CD4-positive, alpha-beta T cell treated with Interleukin-17A for 1 hour (primary cell): ENCODE data around the gene NKAIN2.
"Not testable (repeated sequence)": the region's sequence is repeated elsewhere in the genome, so short reads cannot be mapped to it uniquely, and the experiment has no call there.

ENCODE experiments used
- DNase-seq: peaks from one replicate; pipeline ENCODE4 v3.0.0-alpha.2; 2020

Gene NKAIN2

DNA sequence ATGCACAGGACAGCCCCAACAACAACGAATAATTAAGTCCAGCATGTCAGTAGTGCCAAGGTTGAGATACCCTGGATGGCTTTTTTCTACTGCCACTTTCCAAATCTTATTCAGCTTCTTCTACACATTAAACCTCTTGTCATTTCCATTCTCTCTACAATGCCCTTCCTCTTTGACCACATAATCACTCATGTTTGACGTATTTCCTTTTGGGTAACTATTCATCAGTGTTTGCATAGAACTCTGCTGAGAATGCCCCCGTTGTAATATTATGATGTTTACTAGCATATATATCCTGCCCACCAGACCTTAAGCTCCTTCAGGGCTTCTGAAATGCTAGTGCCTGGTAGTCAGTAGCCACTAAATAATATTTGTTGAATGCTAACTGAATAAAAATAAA is 643.3 kb downstream of the NKAIN2 start:
- no peak for DNase-seq

DNA sequence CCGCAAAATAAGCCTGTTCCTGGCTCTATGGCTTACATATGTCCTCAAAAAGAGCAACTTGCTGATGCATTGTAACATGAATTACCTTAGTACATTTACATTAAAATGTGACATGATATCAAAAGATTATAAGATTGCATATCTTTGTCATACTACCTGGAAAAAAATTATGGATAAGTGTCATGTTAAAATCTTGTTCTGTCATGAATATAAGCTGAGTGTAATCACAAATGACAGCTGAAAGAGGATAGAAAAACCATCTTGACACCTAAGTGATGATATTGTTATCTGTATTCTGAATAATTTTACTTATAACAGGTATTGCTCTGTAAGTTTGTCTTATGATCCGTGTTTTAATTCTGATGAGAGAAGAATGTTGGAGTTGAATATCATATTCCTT is 655.6 kb downstream of the NKAIN2 start:
- DNase-seq = no peak

DNA sequence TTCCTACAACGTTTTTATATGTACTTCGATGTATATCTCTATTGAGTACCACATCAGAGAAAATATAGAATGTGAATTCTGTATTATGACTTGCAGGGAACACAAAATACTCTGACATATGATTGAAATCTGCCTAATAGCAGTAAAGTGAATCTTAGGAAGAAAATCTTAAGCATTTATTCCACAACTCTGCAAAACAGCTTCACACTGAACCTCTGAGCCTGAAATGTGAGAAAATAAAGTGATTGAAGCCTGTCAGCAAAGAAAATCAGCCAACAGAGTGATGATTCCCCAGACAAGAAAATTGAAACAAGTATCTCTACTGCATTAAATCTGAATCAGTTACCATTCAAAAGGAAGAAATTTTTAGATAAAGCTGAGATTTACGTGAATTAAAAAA is 659.1 kb downstream of the NKAIN2 start:
- DNase-seq = no peak

DNA sequence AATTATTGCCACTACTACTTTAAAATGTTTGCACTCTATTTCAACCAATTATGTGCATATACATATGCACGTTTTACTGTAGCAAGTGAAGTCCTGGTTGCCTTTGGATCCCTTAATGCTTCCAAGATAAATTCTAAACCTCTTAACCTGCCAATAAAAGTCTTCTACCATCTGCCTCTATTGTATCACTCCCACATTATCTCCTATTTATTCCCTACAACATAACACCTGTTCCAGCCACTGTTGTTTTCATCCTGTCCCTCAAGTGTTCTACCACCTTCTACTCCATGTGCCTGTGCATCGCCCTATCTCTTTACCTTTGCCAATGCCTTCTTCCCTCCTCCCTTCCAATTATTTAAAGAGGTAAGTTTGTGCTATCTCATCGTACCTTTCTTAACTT is 659.6 kb downstream of the NKAIN2 start:
- DNase-seq = no peak

DNA sequence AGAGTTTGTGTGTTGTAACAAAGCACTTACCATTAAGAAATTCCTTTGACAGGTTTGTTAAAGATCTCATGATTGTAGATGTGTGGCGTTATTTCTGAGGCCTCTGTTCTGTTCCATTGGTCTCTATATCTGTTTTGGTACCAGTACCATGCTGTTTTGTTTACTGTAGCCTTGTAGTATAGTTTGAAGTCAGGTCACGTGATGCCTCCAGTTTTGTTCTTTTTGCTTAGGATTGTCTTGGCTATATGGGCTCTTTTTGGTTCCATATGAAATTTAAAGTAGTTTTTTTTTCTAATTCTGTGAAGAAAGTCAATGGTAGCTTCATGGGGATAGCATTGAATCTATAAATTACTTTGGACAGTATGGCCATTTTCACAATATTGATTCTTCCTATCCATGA is 660.9 kb downstream of the NKAIN2 start:
- DNase-seq = not testable (repeated sequence)

DNA sequence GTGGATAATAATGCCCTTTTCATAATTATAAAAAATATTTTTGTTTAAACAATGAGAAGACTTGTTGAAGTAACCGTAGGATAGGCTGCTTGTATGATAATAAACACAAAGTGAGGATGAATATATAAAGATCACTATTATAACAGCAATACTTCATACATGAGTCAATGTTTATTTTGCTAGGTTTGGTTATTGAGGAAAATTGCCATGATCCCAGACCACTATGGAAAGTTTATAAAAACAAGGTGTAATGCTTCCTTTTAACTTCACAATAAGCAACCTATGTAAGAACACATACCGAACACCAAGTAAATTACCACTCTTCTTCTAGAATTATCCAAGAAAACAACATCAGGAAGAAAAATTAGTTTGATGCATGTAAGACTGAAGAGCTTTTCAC is 663.3 kb downstream of the NKAIN2 start:
- DNase-seq = no peak

DNA sequence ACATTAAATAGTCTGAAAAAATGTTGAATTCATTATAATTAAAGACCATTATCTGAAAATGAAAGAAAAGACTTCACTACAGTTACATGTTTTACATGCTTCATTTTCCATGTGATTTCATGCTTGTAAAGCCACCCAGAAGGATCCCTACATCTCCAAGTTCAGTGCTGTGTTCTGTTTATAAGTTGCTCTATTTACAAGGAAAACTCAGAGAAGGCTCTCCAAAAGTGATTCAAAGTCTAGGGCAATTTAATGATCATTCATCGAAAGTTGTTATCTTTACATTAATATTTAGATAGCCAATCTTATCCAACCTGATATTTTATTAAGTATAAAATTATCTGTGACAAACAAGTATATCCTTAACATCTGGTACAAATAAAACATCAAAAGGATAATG is 663.7 kb downstream of the NKAIN2 start:
- DNase-seq = no peak

DNA sequence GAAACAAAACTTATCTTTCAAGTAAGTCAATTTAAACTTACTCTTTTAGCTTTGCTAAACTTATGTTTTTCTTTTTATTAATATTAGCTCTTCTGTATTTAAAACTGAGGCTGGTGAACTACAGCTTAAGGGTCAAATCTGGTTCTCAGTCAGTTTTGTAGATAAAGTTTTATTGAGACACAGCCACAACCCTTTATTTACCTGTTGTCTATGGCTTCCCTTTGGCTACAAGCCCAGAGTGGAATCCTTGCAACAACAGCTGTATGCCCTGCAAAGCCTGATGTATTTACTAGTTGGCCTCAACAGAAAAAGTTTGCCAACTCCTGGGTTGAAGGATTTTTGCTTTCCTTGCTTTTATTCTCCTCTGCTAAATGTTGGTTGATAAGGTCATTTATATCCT is 667.1 kb downstream of the NKAIN2 start:
- DNase-seq = no peak

DNA sequence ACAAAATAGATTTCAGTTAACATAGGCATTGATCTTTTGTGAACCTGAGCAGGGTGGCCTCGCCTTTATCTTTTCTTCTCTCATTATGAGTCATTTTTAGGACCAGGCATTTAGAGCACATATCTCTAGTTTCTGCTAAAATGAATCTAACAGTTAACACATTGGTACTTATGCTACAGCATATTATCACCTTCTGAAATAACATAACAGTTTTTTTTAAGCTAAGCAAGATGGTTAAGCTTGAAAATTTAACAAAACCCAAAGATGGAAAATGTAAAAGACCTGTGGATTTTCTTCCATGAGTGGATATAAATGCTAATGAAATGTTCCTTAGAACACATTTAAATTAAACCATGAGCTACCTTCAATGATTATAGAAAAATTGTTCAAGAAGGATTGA is 671.5 kb downstream of the NKAIN2 start:
- no peak for DNase-seq

DNA sequence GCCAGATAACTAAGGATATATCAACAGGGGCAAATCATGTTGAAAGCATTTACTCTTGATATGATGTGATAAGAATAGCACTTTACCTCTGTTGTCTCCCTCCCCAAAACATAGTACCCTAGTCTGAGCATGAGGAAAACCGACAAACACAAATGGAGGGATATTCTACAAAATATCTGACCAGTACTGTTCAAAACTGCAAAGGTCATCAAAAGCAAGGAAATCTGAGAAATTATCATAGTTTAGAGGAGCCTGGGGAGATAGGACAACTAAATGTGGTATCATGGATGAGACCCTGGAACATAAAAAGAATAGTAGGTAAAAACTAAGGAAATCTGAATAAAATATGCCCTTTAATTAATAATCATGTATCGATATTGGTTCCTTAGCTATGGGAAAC is 675.2 kb downstream of the NKAIN2 start:
- DNase-seq = no peak

DNA sequence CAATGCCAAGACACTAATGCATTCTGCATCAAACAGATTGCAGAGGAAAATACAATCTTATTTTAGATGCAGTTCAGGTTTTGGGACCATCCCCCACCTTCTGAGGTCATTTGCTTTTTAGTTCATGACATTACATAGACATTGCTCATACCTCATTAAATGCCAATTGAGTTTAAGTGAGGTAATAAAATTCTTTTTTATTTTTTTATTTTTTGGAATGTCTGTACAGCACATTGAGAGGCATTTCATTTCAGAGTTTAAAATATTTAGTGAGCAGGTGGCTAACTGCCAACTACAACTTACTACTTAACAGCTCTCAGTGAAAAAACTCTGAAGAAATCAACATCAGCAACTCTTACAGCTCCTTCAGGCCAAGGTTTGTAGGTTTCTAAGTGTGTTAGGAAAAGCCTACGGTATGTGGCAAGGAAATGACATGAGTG is 676.3 kb downstream of the NKAIN2 start:
- no peak for DNase-seq

DNA sequence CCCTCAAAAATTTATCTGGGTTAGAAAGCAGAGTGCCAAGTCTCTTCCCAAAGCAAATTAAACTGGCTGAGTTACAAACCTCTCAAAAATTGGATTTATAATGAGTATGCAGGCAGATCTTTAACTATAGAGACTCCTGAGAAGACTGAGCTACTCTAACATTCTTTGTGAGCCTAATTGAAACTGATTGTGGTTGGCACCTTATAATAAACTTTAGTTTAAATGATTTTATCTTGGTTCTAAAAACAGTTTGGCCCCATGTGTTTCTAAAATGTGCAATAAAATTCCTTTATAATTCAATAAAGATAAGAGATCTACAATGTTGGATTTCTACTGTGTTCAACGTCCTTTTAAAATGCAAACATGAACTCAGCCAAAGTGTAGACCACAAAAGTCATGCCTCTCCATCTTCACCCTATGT is 678.4 kb downstream of the NKAIN2 start:
- DNase-seq = no peak

DNA sequence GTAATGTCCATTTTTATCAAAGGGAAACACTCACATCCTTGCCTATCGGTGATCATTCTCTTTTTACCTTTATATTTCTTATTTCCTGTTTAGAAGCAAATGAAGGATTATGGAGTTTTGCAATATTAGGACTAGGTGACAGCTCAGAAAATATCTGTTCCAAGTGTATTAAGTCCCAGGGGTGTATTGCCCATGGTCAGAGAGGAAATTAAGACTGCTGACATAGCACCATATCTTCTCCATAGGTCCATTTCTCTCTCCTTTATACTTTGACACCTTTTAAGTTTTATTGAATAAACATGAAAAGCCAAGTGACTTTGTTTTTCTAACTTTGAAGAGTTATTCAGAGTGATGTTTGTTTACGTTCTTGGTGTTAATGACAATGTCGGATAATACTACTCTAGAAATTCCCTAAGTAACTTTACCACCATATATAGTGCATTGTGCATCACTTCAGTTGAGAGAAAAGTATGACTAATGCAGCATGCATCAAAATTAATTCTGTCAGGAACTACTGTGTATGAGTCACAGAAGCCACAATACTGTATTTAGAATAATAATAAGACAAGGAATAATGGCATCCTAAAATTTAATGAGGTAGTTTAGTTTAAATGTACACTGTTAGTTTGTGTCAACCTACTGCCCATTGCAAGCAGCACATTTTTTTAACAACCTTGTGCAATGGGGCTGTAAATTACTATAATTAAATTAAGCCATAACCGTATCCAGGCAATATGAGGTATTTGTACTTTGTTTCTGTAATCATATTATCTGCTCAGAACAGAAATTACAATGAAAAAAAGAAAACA is 684.2 kb downstream of the NKAIN2 start:
- DNase-seq = no peak

DNA sequence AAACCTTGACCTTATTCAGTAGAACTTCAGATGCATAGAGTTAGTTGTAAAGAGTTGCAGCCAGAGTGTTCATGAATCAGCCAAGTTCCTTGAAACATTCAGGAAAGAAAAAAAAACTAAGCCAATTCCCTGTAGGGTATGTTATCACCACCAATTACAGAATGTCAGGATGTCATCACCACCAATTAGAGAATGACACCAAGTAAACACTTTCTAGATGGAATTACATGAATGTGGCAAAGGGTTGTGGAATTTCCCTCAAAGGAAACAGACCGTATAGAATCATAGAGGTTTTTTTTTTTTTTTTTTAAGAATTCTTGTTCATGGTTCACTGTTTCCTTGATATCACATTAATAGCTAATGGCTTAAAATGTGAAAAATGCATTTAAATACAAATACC is 686.5 kb downstream of the NKAIN2 start:
- DNase-seq = no peak

DNA sequence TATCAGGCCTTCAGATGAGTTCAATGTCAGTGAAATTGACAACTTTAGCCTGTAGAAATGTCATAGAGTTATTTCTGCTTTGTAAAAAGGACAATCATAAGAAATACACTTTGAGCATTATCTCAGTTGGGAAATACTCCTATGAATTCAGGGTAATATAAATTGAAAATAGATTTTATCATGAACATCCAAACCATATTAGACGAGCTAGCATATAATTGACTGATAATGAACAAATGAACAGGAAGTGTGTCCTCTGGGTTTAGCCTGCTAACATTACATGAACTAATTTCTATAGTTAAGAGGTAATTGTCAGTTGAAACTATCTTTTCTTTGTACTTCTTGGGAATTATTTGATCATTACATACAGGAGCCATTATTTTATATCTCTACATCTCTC is 689.6 kb downstream of the NKAIN2 start:
- DNase-seq = no peak

DNA sequence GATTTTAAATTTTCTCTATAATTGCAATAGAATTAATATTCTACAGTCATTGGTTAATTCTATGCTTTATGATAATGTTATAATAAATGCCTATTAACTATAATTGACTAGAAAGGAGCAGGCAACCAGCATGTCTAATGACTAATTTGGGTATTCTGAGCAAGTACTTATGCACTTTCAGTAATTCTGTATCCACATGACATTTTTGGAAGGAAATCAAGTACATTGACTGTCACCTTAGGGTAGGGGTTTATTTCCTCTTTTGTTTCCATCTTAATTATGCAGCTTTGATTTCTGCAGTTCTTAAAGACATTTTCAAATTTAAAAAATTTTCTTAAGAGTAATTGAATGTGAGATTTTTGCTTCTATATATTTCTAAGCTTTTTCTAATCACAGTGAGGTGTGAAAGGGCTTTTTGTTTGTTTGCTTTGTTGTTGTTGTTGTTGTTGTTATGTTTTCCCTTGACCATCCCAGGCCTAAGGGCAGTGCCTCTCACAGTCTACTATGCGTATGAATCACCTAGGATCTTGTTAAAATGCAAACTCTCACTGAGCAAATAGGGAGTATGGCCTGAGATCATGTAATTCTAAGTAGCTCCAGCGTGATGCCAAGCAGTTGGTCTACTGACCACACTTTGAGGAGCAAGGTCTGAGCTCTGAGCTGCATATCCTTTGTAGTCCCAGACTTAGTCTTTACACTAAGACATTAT is 691.4 kb downstream of the NKAIN2 start:
- DNase-seq = no peak

DNA sequence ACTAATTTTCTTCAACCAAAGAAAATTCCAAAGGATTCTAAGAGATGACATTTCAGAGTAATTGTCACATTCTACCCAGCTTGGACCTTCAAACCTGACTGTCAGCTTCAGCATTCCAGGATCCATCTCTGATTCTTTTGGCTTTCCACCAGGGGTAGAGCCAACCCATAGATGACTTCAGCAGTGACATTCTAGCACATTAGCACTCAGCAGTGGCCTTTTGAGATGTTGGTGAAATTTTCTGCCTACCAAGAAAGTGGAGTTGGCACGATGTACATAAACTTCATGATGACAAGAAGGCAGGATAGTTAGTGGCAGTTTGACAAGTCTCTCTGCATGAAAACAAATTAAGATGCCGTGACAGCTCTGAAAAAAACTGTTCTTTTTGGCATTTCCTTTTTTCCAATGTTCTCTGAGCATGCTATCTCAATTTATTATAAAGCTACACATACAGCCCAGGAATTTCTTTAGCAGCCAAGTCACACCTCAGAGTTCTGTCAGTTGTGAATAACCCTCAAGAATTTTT is 692.1 kb downstream of the NKAIN2 start:
- DNase-seq = no peak

DNA sequence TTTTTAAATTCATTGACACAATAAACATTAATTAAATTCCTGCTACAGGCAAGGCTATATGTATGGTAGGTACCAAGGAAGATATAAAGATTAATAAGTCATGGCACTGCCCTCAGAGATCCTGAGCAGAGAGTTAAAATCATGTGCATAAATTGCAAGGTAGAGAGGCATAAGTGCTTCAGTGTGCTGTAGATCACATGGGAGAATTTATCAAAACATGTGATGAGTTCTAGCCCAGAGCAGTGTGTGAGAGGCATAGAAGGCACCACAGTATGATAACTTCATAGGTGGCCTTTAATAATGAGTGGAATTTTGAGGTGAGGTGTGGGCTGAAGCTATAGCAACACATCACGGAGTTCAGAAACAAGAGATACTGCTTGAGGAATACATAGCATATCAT is 692.7 kb downstream of the NKAIN2 start:
- no peak for DNase-seq

DNA sequence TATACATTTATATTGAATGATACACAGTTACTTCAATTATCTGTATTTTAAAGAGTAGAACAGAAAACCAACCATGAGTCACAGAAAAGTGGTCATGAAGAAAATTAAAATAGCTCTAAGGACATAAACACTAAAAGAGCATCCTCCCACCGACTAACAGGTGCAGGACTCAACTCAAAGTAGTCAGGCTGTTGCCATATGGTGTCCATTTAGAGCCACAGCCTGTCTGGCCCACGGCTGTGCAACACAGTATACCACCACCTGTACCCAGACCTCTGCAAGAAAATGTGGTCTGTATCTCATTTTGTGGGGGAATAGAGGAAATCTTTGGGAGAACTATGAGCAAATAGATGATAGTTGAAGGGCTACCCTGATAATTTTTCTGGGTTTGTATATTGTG is 708.8 kb downstream of the NKAIN2 start:
- DNase-seq = no peak

DNA sequence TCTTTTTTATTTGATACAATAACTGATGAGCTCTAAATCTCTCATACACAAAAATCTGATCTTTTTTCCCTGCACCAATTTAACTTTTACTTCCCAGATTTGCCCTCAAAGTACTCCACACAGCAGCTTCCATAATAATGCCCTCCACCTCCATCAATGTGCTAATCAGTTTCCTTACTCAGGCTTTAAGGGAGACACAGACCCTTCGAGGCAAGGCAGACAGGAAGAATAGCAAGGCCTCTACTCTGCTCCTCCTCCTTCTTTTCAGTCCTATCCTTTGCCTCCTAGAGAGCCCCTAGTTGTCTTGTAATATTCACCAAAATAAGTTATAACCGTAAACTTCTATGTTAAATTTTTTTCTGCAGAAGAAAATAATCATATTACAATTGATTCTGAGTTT is 713.7 kb downstream of the NKAIN2 start:
- DNase-seq = no peak

DNA sequence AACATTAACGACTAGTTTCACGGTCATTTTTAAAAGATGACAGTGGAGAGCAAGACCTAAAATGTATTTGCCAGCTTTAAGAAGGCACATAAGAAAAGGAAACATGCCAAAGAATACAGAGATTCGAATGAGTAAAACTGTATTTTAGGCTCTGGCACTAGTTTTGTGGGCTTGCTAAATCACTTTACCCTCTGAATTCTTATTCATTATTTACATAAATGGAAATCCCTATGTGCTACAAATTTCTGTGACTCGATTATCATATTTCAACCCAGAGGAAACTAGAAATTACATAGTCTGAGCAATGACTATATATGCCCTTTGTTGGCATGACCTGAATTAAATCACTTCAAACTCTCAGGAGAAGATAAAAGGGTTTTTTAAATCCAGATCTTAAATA is 716.8 kb downstream of the NKAIN2 start:
- no peak for DNase-seq

DNA sequence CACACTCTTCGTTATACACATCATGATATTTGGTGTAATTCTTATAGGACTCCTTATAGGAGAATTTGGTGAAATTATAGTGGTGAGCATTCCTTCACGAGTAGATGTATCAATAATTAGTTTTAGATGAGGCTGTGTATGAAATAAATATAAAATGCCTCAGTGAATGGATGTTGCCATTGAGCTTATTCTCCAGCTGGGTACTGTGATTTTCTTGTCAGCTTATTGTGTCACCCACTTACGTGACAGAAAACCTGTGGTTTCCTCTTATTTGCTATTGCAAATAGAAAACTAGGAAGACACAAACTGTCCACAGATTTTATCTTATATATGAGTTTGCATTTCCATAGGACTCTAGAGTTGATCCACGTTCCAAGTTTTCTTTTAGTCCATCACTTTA is 718.7 kb downstream of the NKAIN2 start:
- no peak for DNase-seq

DNA sequence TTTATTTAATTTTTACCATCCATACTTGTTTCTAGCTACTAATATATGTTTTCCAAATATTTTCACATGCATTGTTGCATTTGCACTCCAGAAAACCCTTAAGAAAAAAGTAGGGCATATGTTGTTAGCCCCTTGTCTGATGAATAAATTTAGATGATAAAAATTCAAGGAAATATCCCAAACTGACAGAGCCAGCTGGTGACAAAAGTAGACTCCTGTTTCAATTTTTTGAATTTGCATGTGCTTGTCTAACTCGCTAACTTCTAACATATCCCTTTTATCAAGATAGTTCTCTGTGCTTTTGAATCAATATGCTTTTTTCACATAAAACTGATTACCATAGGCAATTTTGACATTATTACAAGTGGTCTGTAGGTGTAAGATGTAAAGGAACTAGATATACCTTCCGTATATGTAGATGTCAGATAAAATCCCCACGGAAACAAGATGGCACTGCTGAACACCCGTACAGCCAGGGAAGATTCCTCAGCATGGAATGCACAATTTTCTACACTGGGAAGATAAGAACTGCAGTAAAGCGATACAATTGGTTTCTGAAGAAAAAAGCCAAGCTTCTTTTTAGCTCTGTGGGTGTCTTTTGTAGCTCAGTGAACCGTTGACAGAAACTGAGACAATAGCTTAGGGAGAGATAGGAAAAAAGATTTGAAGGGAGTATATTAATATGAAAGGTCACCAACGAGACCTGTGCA is 721.0 kb downstream of the NKAIN2 start:
- DNase-seq = no peak

DNA sequence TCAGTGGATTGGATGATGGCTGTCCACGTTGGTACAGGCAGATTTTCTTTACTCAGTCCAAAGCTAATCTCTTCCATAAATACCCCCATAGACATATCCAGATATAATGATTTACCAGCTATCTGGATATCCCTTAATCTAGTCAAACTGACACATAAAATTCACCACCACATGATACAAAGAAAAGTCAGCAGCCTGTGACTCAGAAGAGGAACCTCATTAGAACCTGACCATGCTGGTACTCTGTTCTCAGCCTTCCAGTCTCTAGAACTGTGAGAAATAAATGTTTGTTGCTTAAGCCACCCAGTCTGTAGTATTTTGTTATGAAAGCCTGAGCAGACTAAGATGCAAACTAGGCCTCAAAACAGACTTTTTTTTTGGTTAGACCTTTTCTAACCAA is 727.3 kb downstream of the NKAIN2 start:
- DNase-seq = no peak
